Skeletal muscle tissue (tissue), 4 donors: ENCODE data around the gene TTC12. TPM values are rescaled to one million over a fixed set of nuclear protein-coding genes. Genes with fewer than 3 reads are reported as not detected.

Experiments
- H3K27ac ChIP-seq: one replicate; pipeline ENCODE4 v1.7.0; 2013; ENCODE audit warnings: mild to moderate bottlenecking, low read depth, low read length, inconsistent platforms
- H3K27me3 ChIP-seq, 3 donors: one replicate each; pipeline ENCODE4 v1.7.0; 2013; ENCODE audit warnings: low read length in 3 of 3; ENCODE audit not compliant: control insufficient read depth in 3 of 3, insufficient read depth in 3 of 3
- H3K36me3 ChIP-seq, 3 donors: one replicate each; pipeline ENCODE4 v1.7.0; 2013; ENCODE audit warnings: low read length in 3 of 3; ENCODE audit not compliant: control insufficient read depth in 3 of 3, insufficient read depth in 3 of 3
- H3K4me1 ChIP-seq, 3 donors: one replicate each; pipeline ENCODE4 v1.7.0; 2013; ENCODE audit warnings: low read length in 3 of 3, mild to moderate bottlenecking in 3 of 3; ENCODE audit not compliant: control insufficient read depth in 3 of 3, insufficient read depth in 3 of 3
- H3K4me3 ChIP-seq, 3 donors: one replicate each; pipeline ENCODE4 v1.7.0; 2013; ENCODE audit warnings: low read length in 3 of 3
- H3K9ac ChIP-seq, 3 donors: one replicate each; pipeline ENCODE4 v1.7.0; 2013; ENCODE audit warnings: low read length in 3 of 3, mild to moderate bottlenecking in 3 of 3, moderate library complexity in 2 of 3, low read depth in 1 of 3
- H3K9me3 ChIP-seq, 3 donors: one replicate each; pipeline ENCODE4 v1.7.0; 2013; ENCODE audit warnings: low read length in 3 of 3; ENCODE audit not compliant: control insufficient read depth in 3 of 3
- total RNA-seq: library from RNA; depleted of rRNA; stranded (reverse); fragments of >200 nt; gene quantifications from one replicate; pipeline ENCODE4 v1.2.3, GENCODE V29; 2014
- donor health status: Osteomylitis.

The TTC12 gene
- total RNA-seq, 1 donor from 2014 or later, result 10.4 TPM

GRCh38 chr11:113382121-113382520 is 67.7 kb downstream of the TTC12 start:
- no peak overlapping the region for H3K27ac ChIP-seq
- no peaks in the 10 kb centered on the region for H3K36me3 ChIP-seq
- H3K9ac ChIP-seq, result no peak overlapping the region
- H3K27me3 ChIP-seq, result peaks cover 8 to 18% (median 13%) of the 10 kb centered on the region in 3 donors
- no peaks in the 10 kb centered on the region for H3K4me1 ChIP-seq
- no peak overlapping the region for H3K4me3 ChIP-seq
- no peaks in the 10 kb centered on the region for H3K9me3 ChIP-seq

GRCh38 chr11:113384551-113384950 is 70.2 kb downstream of the TTC12 start:
- Histone ChIP-seq H3K4me1 (no peaks in the 10 kb centered on the region), H3K36me3 (no peaks in the 10 kb centered on the region), H3K9me3 (no peaks in the 10 kb centered on the region), H3K27ac (no peak overlapping the region), H3K9ac (no peak overlapping the region), H3K27me3 (peaks cover 27 to 30% (median 28%) of the 10 kb centered on the region in 3 donors), H3K4me3 (no peak overlapping the region)

- H3K36me3 ChIP-seq, result no peaks in the 10 kb centered on the region
- no peaks in the 10 kb centered on the region for H3K4me1 ChIP-seq
- no peak overlapping the region for H3K9ac ChIP-seq
- no peak overlapping the region for H3K27ac ChIP-seq
- peaks cover 27 to 31% (median 30%) of the 10 kb centered on the region in 3 donors for H3K27me3 ChIP-seq
- no peak overlapping the region for H3K4me3 ChIP-seq
- H3K9me3 ChIP-seq, result no peaks in the 10 kb centered on the region
These were observed 71.4 kb downstream of the TTC12 start for GRCh38 chr11:113385749-113386148.

- no peaks in the 10 kb centered on the region for H3K4me1 ChIP-seq
- H3K9ac ChIP-seq, result no peak overlapping the region
- peaks cover 27 to 31% (median 30%) of the 10 kb centered on the region in 3 donors for H3K27me3 ChIP-seq
These were observed 72.5 kb downstream of the TTC12 start for GRCh38 chr11:113386866-113387265.

GRCh38 chr11:113387605-113388211 is 73.3 kb downstream of the TTC12 start, which contains the start of gene ANKK1:
Gene ANKK1 (plus strand): TSS chr11:113387779. CDS start chr11:113387885, 106 bp downstream.
- Histone ChIP-seq H3K4me1 (no peaks in the 10 kb centered on the region), H3K36me3 (no peaks in the 10 kb centered on the region), H3K9me3 (no peaks in the 10 kb centered on the region), H3K9ac (no peak within 1 kb of the TSS), H3K27ac (no peak within 1 kb of the TSS), H3K4me3 (no peak within 1 kb of the TSS), H3K27me3 (peaks cover 27 to 31% (median 30%) of the 10 kb centered on the region in 3 donors)

More at GRCh38 chr11:113386866-113387265, 72.5 kb downstream of the TTC12 start:
- H3K4me3 ChIP-seq, result no peak overlapping the region
- no peaks in the 10 kb centered on the region for H3K9me3 ChIP-seq
- no peak overlapping the region for H3K27ac ChIP-seq
- no peaks in the 10 kb centered on the region for H3K36me3 ChIP-seq

DNA sequence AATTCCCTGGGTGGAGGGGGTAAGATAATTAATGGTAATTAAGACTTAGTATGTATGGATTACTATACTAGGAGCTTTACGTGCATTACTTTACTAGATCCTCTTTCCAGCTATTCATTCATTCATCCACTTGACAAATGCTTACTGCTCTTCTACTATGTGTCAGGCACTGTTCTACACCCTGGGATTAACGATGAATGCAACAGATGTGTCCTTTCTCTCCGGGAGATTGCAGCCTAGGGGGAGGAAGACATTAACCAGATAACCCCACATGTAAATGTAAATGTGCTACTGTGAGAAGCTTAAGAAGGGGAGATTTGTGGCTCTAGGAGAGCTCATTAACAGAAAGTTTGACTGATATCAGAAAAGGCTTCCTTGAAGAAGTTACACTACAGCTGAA is 74.9 kb downstream of the TTC12 start:
- H3K9ac ChIP-seq, result no peak overlapping the region
- no peaks in the 10 kb centered on the region for H3K36me3 ChIP-seq
- no peak overlapping the region for H3K4me3 ChIP-seq
- no peaks in the 10 kb centered on the region for H3K4me1 ChIP-seq
- H3K27ac ChIP-seq, result no peak overlapping the region
- no peaks in the 10 kb centered on the region for H3K9me3 ChIP-seq
- H3K27me3 ChIP-seq, result peaks cover 27 to 31% (median 30%) of the 10 kb centered on the region in 3 donors

GRCh38 chr11:113392236-113392921 is 78.0 kb downstream of the TTC12 start:
- peaks cover 0 to 11% (median 8%) of the 10 kb centered on the region in 3 donors for H3K4me1 ChIP-seq
- no peak overlapping the region for H3K9ac ChIP-seq
- H3K9me3 ChIP-seq, result no peaks in the 10 kb centered on the region
- no peaks in the 10 kb centered on the region for H3K36me3 ChIP-seq
- no peak overlapping the region for H3K27ac ChIP-seq
- no peak overlapping the region for H3K4me3 ChIP-seq
- peaks cover 6 to 20% (median 14%) of the 10 kb centered on the region in 3 donors for H3K27me3 ChIP-seq

DNA sequence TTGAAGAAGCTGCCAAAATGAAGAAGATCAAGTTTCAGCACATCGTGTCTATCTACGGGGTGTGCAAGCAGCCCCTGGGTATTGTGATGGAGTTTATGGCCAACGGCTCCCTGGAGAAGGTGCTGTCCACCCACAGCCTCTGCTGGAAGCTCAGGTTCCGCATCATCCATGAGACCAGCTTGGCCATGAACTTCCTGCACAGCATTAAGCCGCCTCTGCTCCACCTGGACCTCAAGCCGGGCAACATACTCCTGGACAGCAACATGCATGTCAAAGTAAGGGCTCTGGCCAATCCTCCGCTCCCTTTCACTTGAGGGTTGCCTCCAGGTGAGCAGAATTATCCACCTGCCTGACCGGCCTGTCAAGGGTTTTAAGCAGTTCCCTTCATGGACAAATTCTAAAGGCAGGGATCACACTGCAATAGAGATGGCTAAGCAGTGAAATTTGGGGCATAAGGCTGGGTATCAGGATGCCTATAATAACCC is 79.2 kb downstream of the TTC12 start:
- Histone ChIP-seq H3K27ac (no peak overlapping the region), H3K4me3 (no peak overlapping the region), H3K27me3 (peaks cover 0 to 8% (median 3%) of the 10 kb centered on the region in 3 donors)

GRCh38 chr11:113394919-113395318 is 80.5 kb downstream of the TTC12 start:
- H3K36me3 ChIP-seq, result peaks cover 0 to 2% (median 0%) of the 10 kb centered on the region in 3 donors
- H3K4me3 ChIP-seq, result no peak overlapping the region
- no peak overlapping the region for H3K27ac ChIP-seq
- H3K27me3 ChIP-seq, result no peaks in the 10 kb centered on the region
- H3K9me3 ChIP-seq, result no peaks in the 10 kb centered on the region
- H3K9ac ChIP-seq, result no peak overlapping the region
- peaks cover 0 to 12% (median 8%) of the 10 kb centered on the region in 3 donors for H3K4me1 ChIP-seq

More for the DNA sequence above, 79.2 kb downstream of the TTC12 start:
- H3K9ac ChIP-seq, result no peak overlapping the region
- no peaks in the 10 kb centered on the region for H3K9me3 ChIP-seq
- peaks cover 0 to 12% (median 8%) of the 10 kb centered on the region in 3 donors for H3K4me1 ChIP-seq
- H3K36me3 ChIP-seq, result no peaks in the 10 kb centered on the region

GRCh38 chr11:113395782-113396336 is 81.5 kb downstream of the TTC12 start:
- H3K27me3 ChIP-seq, result no peaks in the 10 kb centered on the region
- H3K9me3 ChIP-seq, result no peaks in the 10 kb centered on the region
- H3K4me1 ChIP-seq, result peaks cover 0 to 12% (median 8%) of the 10 kb centered on the region in 3 donors
- H3K9ac ChIP-seq, result no peak overlapping the region
- no peak overlapping the region for H3K27ac ChIP-seq
- H3K4me3 ChIP-seq, result no peak overlapping the region
- peaks cover 0 to 2% (median 0%) of the 10 kb centered on the region in 3 donors for H3K36me3 ChIP-seq
